RWPE1 (cell line): Measurements from ENCODE around the gene EBPL.

Source experiments
- CTCF ChIA-PET: fragments of 350-600 bp; sonication (Branson Sonifier 250); formaldehyde crosslinking; extraction: SDS; loops from one replicate; lab custom pipeline; 2021; lab: Yijun Ruan, JAX
- POLR2A ChIA-PET: fragments of 400-600 bp; formaldehyde crosslinking; extraction: SDS; loops from one replicate; lab custom pipeline; 2020; ENCODE audit warnings: antibody characterized with exemption; ENCODE audit not compliant: low non-redundant PET; lab: Yijun Ruan, JAX
- DNase-seq: peaks from one replicate; pipeline ENCODE4 v3.0.0; 2012; ENCODE audit warnings: low spot score
- H3K27ac ChIP-seq: fragments of 450-650 bp; 2 replicates; pipeline ENCODE4 v1.5.1; 2017
- CTCF ChIP-seq: fragments of 450-650 bp; conservative IDR thresholded peaks from 2 replicates; pipeline ENCODE4 v1.5.1; 2017; ENCODE audit warnings: low read depth, mild to moderate bottlenecking

Gene EBPL

DNA sequence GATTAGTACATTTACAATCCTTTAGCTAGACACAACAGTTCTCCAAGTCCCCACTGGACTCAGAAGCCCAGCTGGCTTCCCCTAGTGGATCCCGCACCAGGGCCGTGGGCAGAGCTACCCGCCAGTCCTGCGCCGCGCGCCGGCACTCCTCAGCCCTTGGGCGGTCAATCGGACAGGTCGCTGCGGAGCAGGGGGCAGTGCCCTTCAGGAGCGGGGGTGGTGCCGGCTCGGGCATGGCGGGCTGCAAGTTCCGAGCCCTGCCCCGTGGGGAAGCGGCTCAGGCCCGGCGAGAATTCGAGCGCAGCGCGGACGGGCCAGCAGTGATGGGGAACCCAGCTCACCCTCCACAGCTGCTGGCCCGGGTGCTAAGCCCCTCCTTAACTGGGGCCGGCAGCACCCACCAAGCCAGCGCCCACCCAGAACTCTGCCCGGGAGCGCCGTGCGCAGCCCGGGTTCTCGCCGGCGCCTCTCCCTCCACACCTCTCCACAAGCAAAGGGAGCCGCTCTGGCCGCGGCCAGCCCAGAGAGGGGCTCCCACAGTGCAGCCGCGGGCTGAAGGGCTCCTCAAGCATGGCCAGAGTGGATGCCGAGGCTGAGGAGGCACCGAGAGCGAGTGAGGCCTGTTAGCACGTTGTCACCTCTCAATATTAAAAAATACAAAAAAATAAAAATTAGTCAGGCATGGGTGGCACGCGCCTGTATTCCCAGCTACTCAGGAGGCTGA lies 12.9 kb downstream of the EBPL start:
- CTCF ChIA-PET, result interaction anchor here (0.7 to 1.0 kb wide), 2 partner anchors 47 to 1230 kb away, joined by 3 read pairs; no protein-coding TSS in a partner anchor
- DNase-seq, result no peak
- POLR2A ChIA-PET, result no interaction called here
- no peak for TF ChIP-seq CTCF
- H3K27ac ChIP-seq, result no peak overlapping the region

DNA sequence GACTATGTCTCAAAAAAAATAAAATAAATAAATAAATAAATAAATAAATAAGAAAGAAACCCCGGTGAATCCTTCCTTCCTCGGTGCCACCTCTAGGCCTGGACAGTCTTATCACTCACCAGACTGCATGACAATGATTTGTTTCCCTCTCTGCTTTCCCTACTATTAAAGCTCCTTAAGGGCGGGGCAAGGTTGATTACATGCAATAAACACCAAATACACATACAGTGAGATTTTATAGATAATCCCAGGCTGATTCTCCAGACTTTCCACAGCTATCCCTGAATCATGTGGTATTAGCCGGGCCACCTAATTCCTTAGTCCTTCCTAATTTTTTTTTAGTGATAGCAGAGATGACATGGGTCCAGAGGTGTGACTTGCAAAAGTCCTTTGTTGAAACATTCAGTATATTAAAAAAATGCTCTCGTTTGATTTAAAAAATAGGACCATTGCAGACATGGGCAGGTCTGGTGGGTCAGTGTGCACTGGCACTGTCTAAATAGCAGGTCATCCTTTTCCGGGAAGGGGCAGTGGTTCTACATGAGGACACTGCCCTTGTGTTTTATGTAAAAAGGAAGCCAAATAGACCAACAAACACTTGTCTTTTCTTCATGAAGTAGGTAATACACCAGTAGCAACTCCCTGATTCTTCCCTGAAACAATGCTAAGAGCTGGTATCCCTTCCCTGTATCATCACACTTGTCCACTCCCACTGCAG lies 14.5 kb downstream of the EBPL start:
- no peak for DNase-seq
- ChIA-PET POLR2A (no interaction called here), CTCF (interaction anchor here (0.7 to 1.1 kb wide), 2 partner anchors 33 to 161 kb away, joined by 3 to 6 read pairs; no protein-coding TSS in a partner anchor)
- TF ChIP-seq CTCF, result no peak
- no peak overlapping the region for H3K27ac ChIP-seq

GRCh38 chr13:49670828-49671227 lies 20.5 kb downstream of the EBPL start:
- no peak for TF ChIP-seq CTCF
- H3K27ac ChIP-seq, result peak overlapping the region; percentile 48
- no peak for DNase-seq
- POLR2A ChIA-PET, result interaction anchor here (0.5 kb wide), 1 partner anchor 122 kb away, joined by 6 read pairs; no protein-coding TSS in a partner anchor
- CTCF ChIA-PET, result interaction anchor here (0.6 to 0.7 kb wide), 2 partner anchors 120 to 1091 kb away, joined by 3 to 4 read pairs; no protein-coding TSS in a partner anchor

DNA sequence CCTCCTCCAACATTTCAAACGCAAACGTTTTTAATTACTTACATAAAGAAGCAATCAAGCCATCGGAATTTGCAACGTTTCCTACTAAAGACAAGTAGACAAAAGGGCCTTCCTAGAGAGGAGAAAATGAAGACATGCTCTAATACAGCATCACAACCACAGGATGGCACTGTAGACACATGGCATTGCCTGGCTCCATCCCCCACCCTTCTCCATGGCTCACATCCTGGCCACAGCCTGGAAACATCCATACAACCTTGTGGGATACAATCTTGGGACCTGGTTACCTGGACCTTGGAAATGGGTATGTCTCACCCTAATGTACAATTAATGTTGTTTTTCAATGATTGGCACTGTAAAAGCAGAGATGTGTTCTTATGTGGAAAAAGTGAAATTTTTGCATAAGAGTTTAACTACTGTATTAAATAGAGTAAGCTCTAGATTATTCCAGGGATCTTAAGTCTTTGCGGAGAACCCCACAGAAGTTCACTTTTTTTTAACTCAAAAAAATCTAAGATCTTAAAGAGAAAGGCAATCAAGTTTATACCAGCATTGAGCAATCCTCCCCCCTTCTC lies 21.5 kb downstream of the EBPL start:
- POLR2A ChIA-PET, result interaction anchor here (0.7 kb wide), 1 partner anchor 178 kb away, joined by 3 read pairs; no protein-coding TSS in a partner anchor
- CTCF ChIA-PET, result interaction anchor here (0.7 to 0.8 kb wide), 2 partner anchors 121 to 1471 kb away, joined by 3 read pairs; no protein-coding TSS in a partner anchor
- DNase-seq, result peak; percentile 69
- no peak overlapping the region for H3K27ac ChIP-seq
- TF ChIP-seq CTCF, result peak; percentile 77

- POLR2A ChIA-PET, result no interaction called here
- CTCF ChIA-PET, result no interaction called here
- peak overlapping the region; percentile 16; the same call in 1 of the 2 replicates for H3K27ac ChIP-seq
- no peak for DNase-seq
- TF ChIP-seq CTCF, result no peak
Observed at GRCh38 chr13:49667773-49668172, 23.5 kb downstream of the EBPL start.

DNA sequence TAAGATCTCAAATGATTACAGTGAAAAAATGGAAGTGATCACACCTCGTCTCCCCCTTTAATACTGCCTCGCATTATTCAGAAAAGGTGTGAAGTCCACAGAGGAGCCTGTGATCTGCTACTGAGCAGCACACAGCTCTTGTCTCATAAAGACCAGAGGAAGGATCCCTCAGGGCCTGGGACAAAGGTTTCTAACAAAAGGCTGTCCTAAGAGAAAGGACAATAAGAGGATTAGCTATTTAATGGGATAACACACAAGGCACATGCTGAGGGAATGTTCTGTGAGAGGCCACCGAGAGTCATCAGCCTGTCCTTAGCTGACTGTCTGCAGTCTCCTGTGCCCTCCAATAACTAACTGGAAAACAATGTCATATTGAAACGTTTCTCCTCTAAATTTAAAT lies 26.7 kb downstream of the EBPL start:
- no peak for TF ChIP-seq CTCF
- ChIA-PET POLR2A (no interaction called here), CTCF (interaction anchor here (0.6 kb wide), 1 partner anchor 1652 kb away, joined by 3 read pairs; no protein-coding TSS in a partner anchor)
- no peak for DNase-seq
- no peak overlapping the region for H3K27ac ChIP-seq
